Memory B cell (primary cell): ENCODE measurements around the gene VSIG10L.

Experiments used
- ATAC-seq: fragments of 150-1000 bp; cut with Tn5 transposase; 2 replicates; pipeline ENCODE4 v1.10.0; 2021; ENCODE audit warnings: low read depth, mild to moderate bottlenecking, moderate library complexity
- DNase-seq, 2 donors: peaks; one replicate each; pipeline ENCODE4 v3.0.0; 2022; ENCODE audit warnings: low spot score in 2 of 2
- H3K27ac Mint-ChIP-seq: one replicate; pipeline ENCODE4 v1.8.0; 2022; ENCODE audit warnings: mild to moderate bottlenecking, moderate library complexity, mixed read lengths
- H3K27me3 Mint-ChIP-seq: one replicate; pipeline ENCODE4 v1.8.0; 2022; ENCODE audit warnings: mixed read lengths
- H3K36me3 Mint-ChIP-seq: one replicate; pipeline ENCODE4 v1.8.0; 2022; ENCODE audit warnings: mild to moderate bottlenecking, mixed read lengths
- H3K4me1 Mint-ChIP-seq: one replicate; pipeline ENCODE4 v1.8.0; 2022; ENCODE audit warnings: mixed read lengths
- H3K4me3 Mint-ChIP-seq: one replicate; pipeline ENCODE4 v1.8.0; 2022; ENCODE audit warnings: mild to moderate bottlenecking, moderate library complexity, mixed read lengths
- H3K9me3 Mint-ChIP-seq: one replicate; pipeline ENCODE4 v1.8.0; 2022; ENCODE audit warnings: mixed read lengths

The VSIG10L gene

DNA sequence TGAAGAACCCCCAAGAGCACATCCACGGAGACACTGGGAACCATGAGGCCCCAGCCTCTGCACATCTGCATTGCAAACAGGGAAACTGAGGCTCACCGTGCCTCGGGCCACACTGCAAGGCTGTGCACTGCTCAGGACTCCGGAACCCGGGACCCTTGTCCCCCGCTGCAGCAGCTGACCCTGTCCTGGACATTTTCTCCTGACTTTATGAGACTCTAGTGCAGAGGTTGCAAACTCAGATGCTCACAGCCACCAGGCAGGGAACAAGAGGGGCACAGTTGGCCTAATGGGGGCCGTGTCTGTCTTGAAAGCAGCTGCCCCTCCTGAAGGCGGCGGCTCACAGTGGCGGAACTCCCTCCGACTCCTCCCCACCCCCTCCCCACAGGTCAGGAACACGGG is 47.0 kb downstream of the VSIG10L start:
- peaks cover 17% of the 10 kb centered on the region for H3K27me3 Mint-ChIP-seq
- H3K4me3 Mint-ChIP-seq, result no peak overlapping the region

DNA sequence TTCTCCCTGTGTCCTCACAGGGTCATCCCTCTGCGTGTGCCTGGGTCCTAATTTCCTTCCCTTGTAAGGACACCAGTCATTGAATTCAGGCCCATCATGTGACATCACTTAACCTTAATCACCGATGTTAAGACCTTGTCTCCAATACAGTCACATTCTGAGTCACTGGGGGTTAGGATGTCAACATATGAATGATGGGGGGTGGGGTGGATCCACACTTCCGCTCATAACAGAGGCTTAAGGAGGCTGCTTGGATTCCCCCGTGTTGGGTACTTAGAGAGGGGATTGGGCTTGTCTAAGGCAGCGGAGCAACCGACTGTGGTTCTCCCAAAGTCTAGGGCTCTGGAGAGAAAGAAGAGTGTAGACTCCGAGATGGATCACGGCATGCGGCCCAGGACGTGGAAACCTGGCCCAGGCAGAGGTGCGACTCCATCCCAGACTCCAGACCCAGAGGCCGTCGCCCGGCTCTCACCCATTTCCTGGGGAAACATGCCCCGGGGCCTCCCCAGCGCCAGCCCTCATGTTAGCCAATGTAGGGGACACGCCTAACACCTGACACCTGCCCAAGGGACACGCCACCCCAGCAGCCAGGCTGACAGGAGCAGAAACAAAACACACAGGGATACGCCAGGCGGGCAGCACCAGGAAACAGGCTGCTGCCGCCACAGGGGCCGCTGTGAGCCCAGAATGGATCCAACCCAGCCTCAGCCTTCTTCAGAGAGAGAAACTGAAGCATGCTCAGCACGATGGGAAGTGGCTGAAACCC is 47.5 kb downstream of the VSIG10L start:
- DNase-seq (no peak), ATAC-seq (no peak)
- Mint-ChIP-seq H3K4me3 (no peak overlapping the region), H3K9me3 (peaks cover 2% of the 10 kb centered on the region), H3K27ac (no peak overlapping the region), H3K4me1 (no peaks in the 10 kb centered on the region), H3K36me3 (peaks cover 1% of the 10 kb centered on the region), H3K27me3 (peaks cover 17% of the 10 kb centered on the region)

More for the DNA sequence above, 47.0 kb downstream of the VSIG10L start:
- peaks cover 1% of the 10 kb centered on the region for H3K36me3 Mint-ChIP-seq
- H3K27ac Mint-ChIP-seq, result no peak overlapping the region
- H3K9me3 Mint-ChIP-seq, result peaks cover 2% of the 10 kb centered on the region
- ATAC-seq (no peak), DNase-seq (no peak)
- no peaks in the 10 kb centered on the region for H3K4me1 Mint-ChIP-seq

GRCh38 chr19:51293571-51294210 is 48.2 kb downstream of the VSIG10L start:
- peaks cover 1% of the 10 kb centered on the region for H3K36me3 Mint-ChIP-seq
- H3K27ac Mint-ChIP-seq, result no peak overlapping the region
- H3K9me3 Mint-ChIP-seq, result peaks cover 2% of the 10 kb centered on the region
- peaks cover 17% of the 10 kb centered on the region for H3K27me3 Mint-ChIP-seq
- H3K4me1 Mint-ChIP-seq, result no peaks in the 10 kb centered on the region
- DNase-seq, result no peak
- no peak for ATAC-seq
- no peak overlapping the region for H3K4me3 Mint-ChIP-seq

DNA sequence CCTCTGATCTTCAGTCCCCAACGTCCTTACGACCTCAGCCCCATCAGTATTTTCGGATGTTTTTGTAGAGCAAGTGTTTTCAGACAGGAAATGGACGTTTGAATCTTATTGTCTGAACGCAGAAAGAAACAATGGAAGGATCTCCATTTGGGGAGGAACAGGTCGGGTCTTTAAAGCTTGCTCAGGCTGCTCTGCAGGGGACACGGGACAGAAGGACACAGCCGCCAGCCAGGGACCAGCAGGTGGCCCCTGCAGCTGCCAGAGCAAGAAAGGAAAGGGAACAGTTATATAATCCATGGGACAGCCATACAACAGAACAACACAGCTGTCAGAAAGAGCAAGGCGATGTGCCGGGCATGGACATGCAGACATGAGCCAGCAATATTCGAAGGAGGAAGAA is 49.0 kb downstream of the VSIG10L start:
- Mint-ChIP-seq H3K4me3 (no peak overlapping the region), H3K9me3 (peaks cover 2% of the 10 kb centered on the region), H3K4me1 (no peaks in the 10 kb centered on the region), H3K36me3 (peaks cover 1% of the 10 kb centered on the region), H3K27me3 (peaks cover 17% of the 10 kb centered on the region), H3K27ac (no peak overlapping the region)
- DNase-seq (no peak), ATAC-seq (no peak)

DNA sequence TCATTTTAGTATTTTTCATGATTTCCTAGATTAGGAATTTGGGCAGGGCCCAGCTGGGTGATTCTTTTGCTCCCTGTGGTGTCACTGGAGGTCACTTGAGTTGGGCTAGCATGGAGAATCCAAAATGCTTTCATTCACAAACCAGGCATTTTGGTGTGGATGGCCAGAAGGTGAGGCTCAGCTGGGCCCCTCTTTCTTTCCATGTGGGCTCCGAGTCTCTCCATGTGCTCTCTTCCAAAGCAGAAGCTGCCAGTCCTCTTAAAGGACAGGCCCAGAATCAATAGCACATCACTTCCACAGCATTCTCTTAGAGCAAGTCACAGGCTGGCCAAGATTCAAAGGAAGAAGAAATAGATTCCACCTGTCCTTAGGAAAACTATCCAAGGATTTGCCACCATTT is 52.3 kb downstream of the VSIG10L start:
- Mint-ChIP-seq H3K4me1 (no peaks in the 10 kb centered on the region), H3K9me3 (peaks cover 2% of the 10 kb centered on the region), H3K4me3 (no peak overlapping the region), H3K36me3 (peaks cover 1% of the 10 kb centered on the region), H3K27ac (no peak overlapping the region), H3K27me3 (peaks cover 11% of the 10 kb centered on the region)
- ATAC-seq (no peak), DNase-seq (no peak)

GRCh38 chr19:51285682-51286081 is 56.3 kb downstream of the VSIG10L start:
- DNase-seq, result no peak
- H3K4me3 Mint-ChIP-seq, result no peak overlapping the region
- H3K27me3 Mint-ChIP-seq, result peaks cover 2% of the 10 kb centered on the region

GRCh38 chr19:51282335-51282734 is 59.6 kb downstream of the VSIG10L start:
- Mint-ChIP-seq H3K36me3 (no peaks in the 10 kb centered on the region), H3K9me3 (peaks cover 6% of the 10 kb centered on the region), H3K4me1 (no peaks in the 10 kb centered on the region), H3K27me3 (peaks cover 6% of the 10 kb centered on the region), H3K27ac (no peak overlapping the region), H3K4me3 (no peak overlapping the region)
- no peak for ATAC-seq
- no peak for DNase-seq

More at GRCh38 chr19:51285682-51286081, 56.3 kb downstream of the VSIG10L start:
- H3K9me3 Mint-ChIP-seq, result peaks cover 7% of the 10 kb centered on the region
- peaks cover 1% of the 10 kb centered on the region for H3K36me3 Mint-ChIP-seq
- no peak for ATAC-seq
- no peak overlapping the region for H3K27ac Mint-ChIP-seq
- no peaks in the 10 kb centered on the region for H3K4me1 Mint-ChIP-seq
